Upper lobe of left lung (tissue), 6 donors: ENCODE results near the gene ADRA2C. TPM values are rescaled to one million over a fixed set of nuclear protein-coding genes. Genes with fewer than 3 reads are reported as not detected.

Source experiments
- ATAC-seq, 2 donors: fragments of 200-7000 bp; cut with Tn5 transposase; one replicate each; pipeline ENCODE4 v1.9.1; 2022; ENCODE audit warnings: mild to moderate bottlenecking in 2 of 2, moderate library complexity in 2 of 2; ENCODE audit not compliant: low FRiP score in 2 of 2
- DNase-seq, 2 donors: peaks; one replicate each; pipeline ENCODE4 v3.0.0-alpha.2; 2019 to 2020
- H3K27ac ChIP-seq, 4 donors: fragments of 200-600 bp; sonication (generic); one replicate each; pipeline ENCODE4 v1.5.1; 2016 to 2019
- H3K27me3 ChIP-seq, 4 donors: fragments of 200-600 bp; sonication (generic); one replicate each; pipeline ENCODE4 v1.5.1; 2017 to 2019
- H3K36me3 ChIP-seq, 4 donors: fragments of 200-600 bp; sonication (generic); one replicate each; pipeline ENCODE4 v1.5.1; 2016 to 2019
- H3K4me1 ChIP-seq, 4 donors: fragments of 200-600 bp; sonication (generic); one replicate each; pipeline ENCODE4 v1.5.1; 2018 to 2019
- H3K4me3 ChIP-seq, 4 donors: fragments of 200-600 bp; sonication (generic); one replicate each; pipeline ENCODE4 v1.5.1; 2017 to 2019; ENCODE audit warnings: mild to moderate bottlenecking in 2 of 4, moderate library complexity in 1 of 4
- H3K9me3 ChIP-seq, 4 donors: fragments of 200-600 bp; sonication (generic); one replicate each; pipeline ENCODE4 v1.5.1; 2018 to 2019
- EP300 ChIP-seq, 4 donors: sonication (generic); formaldehyde crosslinking; IDR thresholded peaks; one replicate each; pipeline ENCODE4 v1.5.1; 2017; ENCODE audit warnings: antibody characterized with exemption in 4 of 4, control low read depth in 2 of 4
- POLR2A ChIP-seq, 4 donors: fragments of 450-650 bp; IDR thresholded peaks; one replicate each; pipeline ENCODE4 v1.5.1; 2016 to 2017; ENCODE audit warnings: antibody characterized with exemption in 4 of 4, mild to moderate bottlenecking in 2 of 4
- POLR2AphosphoS5 ChIP-seq, 2 donors: sonication (generic); formaldehyde crosslinking; IDR thresholded peaks; one replicate each; pipeline ENCODE4 v1.5.1; 2017; ENCODE audit warnings: antibody characterized with exemption in 2 of 2
- WGBS, 2 donors: methylation state at CpG; one replicate each; pipeline ENCODE4 v1.1.5; 2017 to 2018; 5-methylcytosine and 5-hydroxymethylcytosine counted together
- total RNA-seq, 6 donors: library from RNA; depleted of rRNA in 4 of 6; stranded (reverse); fragments of >200 nt in 4 of 6; gene quantifications; one replicate each; pipeline versions ENCODE4 v1.1.0 to v1.2.1, GENCODE V29; 2016 to 2021
- TF ChIP-seq, protein P1 (sequence below), 6 experiments: fragments of 450-650 bp in 4 of 6; fragments of 200-600 bp in 2 of 6; sonication (generic) in 2 of 6; IDR thresholded peaks; one replicate each; pipeline ENCODE4 v1.5.1; 2016 to 2019; ENCODE audit warnings: antibody characterized with exemption in 6 of 6
- donor health status: DM: no; HTN: no; CAD: no; lungs with moderate emphysema.
- donor health status: DM: no; HTN: yes; CAD: no; lungs with severe emphysema.

The ADRA2C gene
- total RNA-seq, 6 donors from 2014 or later, result 1.2 to 6.3 (median 2.2) TPM

DNA sequence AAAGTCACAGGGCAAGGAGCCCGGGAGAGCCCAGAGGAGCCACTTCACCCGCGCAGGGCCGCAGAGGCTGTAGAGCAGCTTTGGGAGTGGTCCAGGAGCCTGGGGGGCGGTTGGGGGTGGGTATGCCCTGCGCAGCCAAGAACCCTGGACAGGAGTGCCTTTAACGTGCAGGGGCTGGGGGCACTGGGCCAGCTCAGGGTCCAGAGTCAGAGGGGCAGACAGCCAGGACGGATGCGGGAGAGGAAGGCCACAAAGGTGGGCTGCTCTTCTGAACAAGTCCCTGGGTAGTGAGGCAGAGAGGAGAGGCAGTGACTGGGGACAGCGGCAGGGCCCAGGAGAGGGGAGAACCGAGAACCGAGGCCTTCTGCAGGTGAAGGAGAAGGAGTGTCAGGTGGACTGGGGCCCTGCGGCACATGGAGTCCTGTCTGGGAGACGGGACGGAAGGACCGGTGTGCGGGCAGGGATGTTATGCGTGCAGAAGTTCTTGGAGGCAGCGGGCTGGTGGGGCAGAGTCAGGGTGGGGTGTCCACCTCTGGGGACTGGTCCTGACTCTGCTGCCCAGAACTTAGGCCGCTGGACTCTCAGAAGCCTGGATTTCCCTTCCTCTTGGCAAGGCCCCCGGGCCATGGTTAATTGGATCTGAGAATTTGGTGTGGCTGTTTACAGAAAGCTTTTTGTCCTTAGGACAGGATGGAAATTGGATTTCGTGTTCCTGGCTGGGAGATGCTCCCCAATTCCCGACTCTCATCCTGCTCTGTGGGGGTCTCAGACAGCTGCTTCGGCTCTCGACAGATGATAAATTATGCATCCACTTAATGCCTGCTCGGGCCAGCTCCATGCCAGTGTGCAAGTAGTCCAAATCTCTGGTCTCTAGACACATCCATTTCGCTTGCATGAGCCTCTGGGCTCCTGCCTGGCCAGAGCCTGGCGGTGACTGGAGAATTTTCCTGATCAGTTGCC, 31.9 kb downstream of the ADRA2C start:
- Histone ChIP-seq H3K4me1 (no peaks in the 10 kb centered on the region), H3K9me3 (peaks cover 0 to 22% (median 9%) of the 10 kb centered on the region in 4 donors), H3K4me3 (no peak overlapping the region), H3K27ac (no peak overlapping the region), H3K27me3 (no peaks in the 10 kb centered on the region), H3K36me3 (no peaks in the 10 kb centered on the region)
- TF ChIP-seq POLR2AphosphoS5 (IDR thresholded peaks at IDR 0.05) (no peak), EP300 (IDR thresholded peaks at IDR 0.05) (no peak), POLR2A (IDR thresholded peaks at IDR 0.05) (no peak)
- TF ChIP-seq, protein P1, sequence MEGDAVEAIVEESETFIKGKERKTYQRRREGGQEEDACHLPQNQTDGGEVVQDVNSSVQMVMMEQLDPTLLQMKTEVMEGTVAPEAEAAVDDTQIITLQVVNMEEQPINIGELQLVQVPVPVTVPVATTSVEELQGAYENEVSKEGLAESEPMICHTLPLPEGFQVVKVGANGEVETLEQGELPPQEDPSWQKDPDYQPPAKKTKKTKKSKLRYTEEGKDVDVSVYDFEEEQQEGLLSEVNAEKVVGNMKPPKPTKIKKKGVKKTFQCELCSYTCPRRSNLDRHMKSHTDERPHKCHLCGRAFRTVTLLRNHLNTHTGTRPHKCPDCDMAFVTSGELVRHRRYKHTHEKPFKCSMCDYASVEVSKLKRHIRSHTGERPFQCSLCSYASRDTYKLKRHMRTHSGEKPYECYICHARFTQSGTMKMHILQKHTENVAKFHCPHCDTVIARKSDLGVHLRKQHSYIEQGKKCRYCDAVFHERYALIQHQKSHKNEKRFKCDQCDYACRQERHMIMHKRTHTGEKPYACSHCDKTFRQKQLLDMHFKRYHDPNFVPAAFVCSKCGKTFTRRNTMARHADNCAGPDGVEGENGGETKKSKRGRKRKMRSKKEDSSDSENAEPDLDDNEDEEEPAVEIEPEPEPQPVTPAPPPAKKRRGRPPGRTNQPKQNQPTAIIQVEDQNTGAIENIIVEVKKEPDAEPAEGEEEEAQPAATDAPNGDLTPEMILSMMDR (IDR thresholded peaks at IDR 0.05), result no peak
- DNase-seq (peak in 1 of 2 donors; percentile 54), ATAC-seq (no peak)
- 80 to 82% methylated on average over 27 to 28 of the region's 28 CpGs for WGBS, 2 donors

GRCh38 chr4:3799496-3799895, 33.3 kb downstream of the ADRA2C start:
- no peak overlapping the region for H3K27ac ChIP-seq
- DNase-seq (peak in 1 of 2 donors; percentile 44), ATAC-seq (no peak)
- H3K9me3 ChIP-seq, result peaks cover 0 to 22% (median 9%) of the 10 kb centered on the region in 4 donors
- TF ChIP-seq, protein P1 (IDR thresholded peaks at IDR 0.05), result no peak
- no peak for TF ChIP-seq EP300 (IDR thresholded peaks at IDR 0.05)
- TF ChIP-seq POLR2AphosphoS5 (IDR thresholded peaks at IDR 0.05), result no peak
- TF ChIP-seq POLR2A (IDR thresholded peaks at IDR 0.05), result no peak
- H3K27me3 ChIP-seq, result no peaks in the 10 kb centered on the region
- WGBS, 2 donors, result 85 to 86% methylated on average over 13 of the region's 13 CpGs
- H3K4me1 ChIP-seq, result no peaks in the 10 kb centered on the region
- no peaks in the 10 kb centered on the region for H3K36me3 ChIP-seq
- H3K4me3 ChIP-seq, result no peak overlapping the region

GRCh38 chr4:3800351-3800750, 34.2 kb downstream of the ADRA2C start:
- ATAC-seq (no peak), DNase-seq (peak in 1 of 2 donors; percentile 25)
- no peaks in the 10 kb centered on the region for H3K27me3 ChIP-seq
- H3K9me3 ChIP-seq, result peaks cover 0 to 17% (median 5%) of the 10 kb centered on the region in 4 donors
- H3K27ac ChIP-seq, result no peak overlapping the region
- TF ChIP-seq, protein P1 (IDR thresholded peaks at IDR 0.05), result no peak
- TF ChIP-seq POLR2A (IDR thresholded peaks at IDR 0.05), result no peak
- TF ChIP-seq POLR2AphosphoS5 (IDR thresholded peaks at IDR 0.05), result no peak
- TF ChIP-seq EP300 (IDR thresholded peaks at IDR 0.05), result no peak
- WGBS, 2 donors, result 74 to 77% methylated on average over 12 of the region's 12 CpGs
- no peaks in the 10 kb centered on the region for H3K4me1 ChIP-seq
- no peak overlapping the region for H3K4me3 ChIP-seq
- H3K36me3 ChIP-seq, result no peaks in the 10 kb centered on the region

- TF ChIP-seq POLR2AphosphoS5 (IDR thresholded peaks at IDR 0.05), result no peak
- no peak for TF ChIP-seq EP300 (IDR thresholded peaks at IDR 0.05)
- no peak for TF ChIP-seq POLR2A (IDR thresholded peaks at IDR 0.05)
- TF ChIP-seq, protein P1 (IDR thresholded peaks at IDR 0.05), result no peak
- H3K36me3 ChIP-seq, result no peaks in the 10 kb centered on the region
- DNase-seq, result peak in 1 of 2 donors; percentile 35
- peaks cover 0 to 5% (median 0%) of the 10 kb centered on the region in 4 donors for H3K9me3 ChIP-seq
- H3K4me3 ChIP-seq, result no peak overlapping the region
- H3K4me1 ChIP-seq, result no peaks in the 10 kb centered on the region
- 72 to 74% methylated on average over 7 to 8 of the region's 8 CpGs for WGBS, 2 donors
- ATAC-seq, result no peak
- no peak overlapping the region for H3K27ac ChIP-seq
- no peaks in the 10 kb centered on the region for H3K27me3 ChIP-seq
Measured at GRCh38 chr4:3801521-3801920, 35.3 kb downstream of the ADRA2C start.
